GM12891 (cell line): ENCODE data around the gene CLDN10.

Experiments
- PAX5 ChIP-seq: IDR thresholded peaks from 2 replicates; pipeline ENCODE4 v1.6.1; 2011; ENCODE audit warnings: low read length, moderate library complexity, mild to moderate bottlenecking; ENCODE audit not compliant: insufficient read depth, severe bottlenecking
- POLR2A ChIP-seq: IDR thresholded peaks from 2 replicates; pipeline ENCODE4 v1.6.1; 2011; ENCODE audit warnings: low read depth, low read length, control low read depth
- POLR2AphosphoS5 ChIP-seq: IDR thresholded peaks from 2 replicates; pipeline ENCODE4 v1.6.1; 2011; ENCODE audit warnings: low read depth, low read length, control low read depth
- SPI1 ChIP-seq: IDR thresholded peaks from 2 replicates; pipeline ENCODE4 v1.6.1; 2011; ENCODE audit warnings: low read depth, low read length, control low read depth
- TAF1 ChIP-seq: IDR thresholded peaks from 2 replicates; pipeline ENCODE4 v1.6.1; 2011; ENCODE audit warnings: low read depth, low read length, control low read depth

DNA sequence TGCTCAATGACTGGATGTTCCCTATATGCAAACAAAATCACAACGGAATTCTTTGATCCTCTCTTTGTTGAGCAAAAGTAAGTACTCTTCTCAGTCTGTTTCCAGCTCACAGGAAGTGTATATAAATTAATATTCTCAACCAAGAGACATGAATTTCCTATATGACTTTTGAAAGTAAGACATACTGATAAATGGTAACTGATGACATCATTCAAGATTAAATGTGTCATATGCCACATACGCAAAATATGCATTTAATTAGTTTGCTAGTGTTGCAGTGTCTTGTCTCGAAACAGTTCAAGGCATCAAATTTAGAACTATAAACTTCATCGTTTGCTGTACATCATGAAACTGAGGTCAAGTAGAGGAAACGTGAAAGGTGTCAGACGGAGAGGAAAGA, 7.9 kb downstream of the CLDN10 start:
- no peak for TF ChIP-seq TAF1
- no peak for TF ChIP-seq POLR2A
- TF ChIP-seq POLR2AphosphoS5: no peak
- no peak for TF ChIP-seq SPI1
- no peak for TF ChIP-seq PAX5
